Prostate gland (tissue), 2 donors: ENCODE results near the gene LCK. TPM values are rescaled to one million over a fixed set of nuclear protein-coding genes. Genes with fewer than 3 reads are reported as not detected.

Source experiments
- DNase-seq: peaks from one replicate; pipeline ENCODE4 v3.0.0-alpha.2; 2019; ENCODE audit warnings: low spot score
- H3K27ac ChIP-seq, 2 donors: fragments of 200-600 bp; sonication (generic); 2 replicates each; pipeline ENCODE4 v1.5.1; 2017 to 2019
- H3K27me3 ChIP-seq: fragments of 200-600 bp; sonication (generic); replicated peaks from 2 replicates; pipeline ENCODE4 v1.5.1; 2019; ENCODE audit not compliant: insufficient read depth
- H3K36me3 ChIP-seq, 2 donors: fragments of 200-600 bp; sonication (generic); 1 replicate in 1 of 2; 2 replicates in 1 of 2; pipeline versions ENCODE4 v1.5.1 to v1.8.1; 2017 to 2019
- H3K4me1 ChIP-seq: fragments of 200-600 bp; sonication (generic); replicated peaks from 2 replicates; pipeline ENCODE4 v1.5.1; 2019
- H3K4me3 ChIP-seq, 2 donors: fragments of 200-600 bp; sonication (generic); 2 replicates each; pipeline ENCODE4 v1.5.1; 2017 to 2019
- H3K9me3 ChIP-seq: fragments of 200-600 bp; sonication (generic); 2 replicates; pipeline ENCODE4 v1.5.1; 2017
- CTCF ChIP-seq, 4 experiments: fragments of 200-600 bp in 2 of 4; fragments of 450-650 bp in 2 of 4; sonication (generic) in 2 of 4; IDR thresholded peaks; 1 replicate in 3 of 4; 2 replicates in 1 of 4; pipeline ENCODE4 v1.5.1; 2016 to 2019; ENCODE audit warnings: antibody characterized with exemption in 4 of 4, mild to moderate bottlenecking in 2 of 4, moderate library complexity in 2 of 4
- POLR2A ChIP-seq: fragments of 450-650 bp; IDR thresholded peaks from one replicate; pipeline ENCODE4 v1.6.1; 2016; ENCODE audit warnings: antibody characterized with exemption, mild to moderate bottlenecking
- POLR2AphosphoS5 ChIP-seq: sonication (generic); formaldehyde crosslinking; IDR thresholded peaks from one replicate; pipeline ENCODE4 v1.6.1; 2017; ENCODE audit warnings: antibody characterized with exemption
- WGBS: methylation state at CpG from one replicate; pipeline ENCODE4 v1.1.5; 2018; 5-methylcytosine and 5-hydroxymethylcytosine counted together
- intact Hi-C: fragments of 100-400 bp; cut with DNase I; formaldehyde crosslinking; loops from one replicate; pipeline ENCODE4 v1.14.2; 2022
- small RNA-seq, 2 donors: library from RNA; depleted of rRNA; stranded (forward); fragments of <200 nt; gene quantifications; one replicate each; pipeline ENCODE3, GENCODE V24; 2016
- total RNA-seq, 2 donors: library from RNA; depleted of rRNA; stranded (reverse); fragments of >200 nt; gene quantifications; one replicate each; pipeline ENCODE4 v1.1.0, GENCODE V29; 2016

The LCK gene
- total RNA-seq, 2 donors from 2014 or later, result 1.3 to 4.4 TPM

- intact Hi-C loops, result no loop called here
- Histone ChIP-seq H3K4me1 (peaks cover 6% of the 10 kb centered on the region), H3K9me3 (no peaks in the 10 kb centered on the region), H3K4me3 (peak overlapping the region; percentile 78 to 79), H3K27me3 (no peaks in the 10 kb centered on the region), H3K27ac (peak overlapping the region; percentile 75 to 82), H3K36me3 (peaks cover 0 to 13% of the 10 kb centered on the region in 2 donors)
- WGBS, result 5% methylated on average over 11 of the region's 34 CpGs
- TF ChIP-seq CTCF (IDR thresholded peaks at IDR 0.05) (no peak), POLR2A (no peak), POLR2AphosphoS5 (no peak)
- DNase-seq, result no peak
Measured at GRCh38 chr1:32335535-32335789, 84.4 kb downstream of the LCK start.

Small RNA genes within 50 kb of the gene (small RNA-seq; reads per million reads assigned to genes)
- gene RF00017 (0 reads per million in 2 donors), gene RF00019 (0 reads per million in 2 donors)

Other genes starting within 250 kb of the LCK start
- gene KHDRBS1, start 237.4 kb upstream of the LCK start, total RNA-seq, result 10 to 100 TPM; 77.3 to 77.6 TPM
- gene TMEM39B, start 178.3 kb upstream of the LCK start, total RNA-seq, result 10 to 100 TPM in 1 of 2 donors, 1 to 10 TPM in 1; 8.2 to 15.4 TPM
- gene KPNA6, start 143.2 kb upstream of the LCK start, total RNA-seq, result 10 to 100 TPM; 37.9 to 56.9 TPM
- 10 to 100 TPM; 49.6 to 70.8 TPM for gene TXLNA, start 71.6 kb upstream of the LCK start, total RNA-seq
- gene CCDC28B, start 50.7 kb upstream of the LCK start, total RNA-seq, result 10 to 100 TPM in 1 of 2 donors, 1 to 10 TPM in 1; 2.9 to 85.5 TPM
- 1 to 10 TPM; 5.2 to 5.6 TPM for gene IQCC, start 45.6 kb upstream of the LCK start, total RNA-seq
- gene DCDC2B, start 42.2 kb upstream of the LCK start, total RNA-seq, result not detected
- gene TMEM234, start 28.9 kb upstream of the LCK start, total RNA-seq, result 10 to 100 TPM; 17.9 to 31.7 TPM
- 100 to 1,000 TPM; 158 to 181 TPM for gene EIF3I, start 28.9 kb upstream of the LCK start, total RNA-seq
- gene FAM167B, start 4.0 kb upstream of the LCK start, total RNA-seq, result 1 to 10 TPM; 2.3 to 3.6 TPM
- gene HDAC1, start 40.8 kb downstream of the LCK start, total RNA-seq, result 10 to 100 TPM; 85.8 to 98.0 TPM
- gene MARCKSL1, start 85.0 kb downstream of the LCK start, total RNA-seq, result 100 to 1,000 TPM; 144 to 243 TPM
- gene FAM229A, start 111.2 kb downstream of the LCK start, total RNA-seq, result 10 to 100 TPM in 1 of 2 donors, 1 to 10 TPM in 1; 8.5 to 24.2 TPM
- gene TSSK3, start 111.3 kb downstream of the LCK start, total RNA-seq, result 1 to 10 TPM in 1 of 2 donors, not detected in 1; 7.0 TPM
- 100 to 1,000 TPM in 1 of 2 donors, 10 to 100 TPM in 1; 78.3 to 248 TPM for gene BSDC1, start 143.2 kb downstream of the LCK start, total RNA-seq
- under 1 TPM; 0.18 to 0.45 TPM for gene ZBTB8B, start 213.8 kb downstream of the LCK start, total RNA-seq